ENCODE data around the gene KHDC1L.
"Not testable (repeated sequence)": the region's sequence is repeated elsewhere in the genome, so short reads cannot be mapped to it uniquely, and the experiment has no call there.

Gene KHDC1L

GRCh38 chr6:73233048-73233447, 7.8 kb upstream of the KHDC1L start:
- Mint-ChIP-seq H3K9me3 (no peaks in the 10 kb centered on the region), H3K36me3 (no peaks in the 10 kb centered on the region), H3K27me3 (no peaks in the 10 kb centered on the region), H3K27ac (no peak overlapping the region), H3K4me1 (no peaks in the 10 kb centered on the region), H3K4me3 (no peak overlapping the region)

- no peaks in the 10 kb centered on the region for H3K9me3 Mint-ChIP-seq
- H3K27me3 Mint-ChIP-seq: no peaks in the 10 kb centered on the region
- no peak overlapping the region for H3K4me3 Mint-ChIP-seq
- H3K4me1 Mint-ChIP-seq: no peaks in the 10 kb centered on the region
- no peaks in the 10 kb centered on the region for H3K36me3 Mint-ChIP-seq
- no peak overlapping the region for H3K27ac Mint-ChIP-seq
Measured at GRCh38 chr6:73231986-73232391, 6.7 kb upstream of the KHDC1L start.

GRCh38 chr6:73227606-73228255, 2.4 kb upstream of the KHDC1L start:
- H3K27ac Mint-ChIP-seq: no peak overlapping the region
- no peaks in the 10 kb centered on the region for H3K27me3 Mint-ChIP-seq
- H3K4me3 Mint-ChIP-seq: no peak overlapping the region
- H3K36me3 Mint-ChIP-seq: no peaks in the 10 kb centered on the region
- no peaks in the 10 kb centered on the region for H3K9me3 Mint-ChIP-seq
- H3K4me1 Mint-ChIP-seq: no peaks in the 10 kb centered on the region

- H3K9me3 Mint-ChIP-seq: no peaks in the 10 kb centered on the region
- no peak overlapping the region for H3K27ac Mint-ChIP-seq
- H3K4me3 Mint-ChIP-seq: no peak overlapping the region
- no peaks in the 10 kb centered on the region for H3K27me3 Mint-ChIP-seq
- H3K36me3 Mint-ChIP-seq: no peaks in the 10 kb centered on the region
- no peaks in the 10 kb centered on the region for H3K4me1 Mint-ChIP-seq
Measured at GRCh38 chr6:73216859-73217258, 8.4 kb downstream of the KHDC1L start.

- H3K4me3 Mint-ChIP-seq: no peak overlapping the region
- H3K27me3 Mint-ChIP-seq: no peaks in the 10 kb centered on the region
- H3K4me1 Mint-ChIP-seq: no peaks in the 10 kb centered on the region
- H3K27ac Mint-ChIP-seq: no peak overlapping the region
- no peaks in the 10 kb centered on the region for H3K36me3 Mint-ChIP-seq
- no peaks in the 10 kb centered on the region for H3K9me3 Mint-ChIP-seq
Measured at GRCh38 chr6:73209117-73209516, 16.2 kb downstream of the KHDC1L start.

GRCh38 chr6:73207221-73207837, 18.0 kb downstream of the KHDC1L start:
- Mint-ChIP-seq H3K9me3 (no peaks in the 10 kb centered on the region), H3K4me3 (no peak overlapping the region), H3K36me3 (no peaks in the 10 kb centered on the region), H3K27me3 (no peaks in the 10 kb centered on the region), H3K4me1 (no peaks in the 10 kb centered on the region), H3K27ac (no peak overlapping the region)

GRCh38 chr6:73204252-73204651, 21.0 kb downstream of the KHDC1L start:
- no peaks in the 10 kb centered on the region for H3K4me1 Mint-ChIP-seq
- no peak overlapping the region for H3K4me3 Mint-ChIP-seq
- H3K27me3 Mint-ChIP-seq: no peaks in the 10 kb centered on the region
- no peaks in the 10 kb centered on the region for H3K36me3 Mint-ChIP-seq
- H3K9me3 Mint-ChIP-seq: no peaks in the 10 kb centered on the region
- H3K27ac Mint-ChIP-seq: no peak overlapping the region

- Mint-ChIP-seq H3K4me1 (no peaks in the 10 kb centered on the region), H3K27ac (no peak overlapping the region), H3K9me3 (no peaks in the 10 kb centered on the region), H3K27me3 (no peaks in the 10 kb centered on the region), H3K36me3 (no peaks in the 10 kb centered on the region), H3K4me3 (no peak overlapping the region)
Measured at GRCh38 chr6:73203098-73203497, 22.2 kb downstream of the KHDC1L start.

- Mint-ChIP-seq H3K27me3 (no peaks in the 10 kb centered on the region), H3K36me3 (no peaks in the 10 kb centered on the region), H3K27ac (no peak overlapping the region), H3K9me3 (no peaks in the 10 kb centered on the region), H3K4me3 (no peak overlapping the region), H3K4me1 (no peaks in the 10 kb centered on the region)
Measured at GRCh38 chr6:73200735-73201134, 24.6 kb downstream of the KHDC1L start.

GRCh38 chr6:73200247-73200646, 25.0 kb downstream of the KHDC1L start:
- Mint-ChIP-seq H3K4me1 (no peaks in the 10 kb centered on the region), H3K27me3 (no peaks in the 10 kb centered on the region), H3K27ac (no peak overlapping the region), H3K36me3 (peaks cover under 1% of the 10 kb centered on the region), H3K9me3 (no peaks in the 10 kb centered on the region), H3K4me3 (no peak overlapping the region)

- H3K36me3 Mint-ChIP-seq: peaks cover 9% of the 10 kb centered on the region
- H3K27me3 Mint-ChIP-seq: no peaks in the 10 kb centered on the region
- H3K9me3 Mint-ChIP-seq: no peaks in the 10 kb centered on the region
- H3K4me1 Mint-ChIP-seq: no peaks in the 10 kb centered on the region
- H3K27ac Mint-ChIP-seq: no peak overlapping the region
- H3K4me3 Mint-ChIP-seq: no peak overlapping the region
Measured at GRCh38 chr6:73194744-73195143, 30.6 kb downstream of the KHDC1L start.

GRCh38 chr6:73193302-73193701, 32.0 kb downstream of the KHDC1L start:
- H3K4me3 Mint-ChIP-seq, H3K4me1 Mint-ChIP-seq, H3K36me3 Mint-ChIP-seq, H3K27me3 Mint-ChIP-seq, H3K9me3 Mint-ChIP-seq, H3K27ac Mint-ChIP-seq: not testable (repeated sequence)

GRCh38 chr6:73182021-73182607, 43.2 kb downstream of the KHDC1L start:
- peaks cover 9% of the 10 kb centered on the region for H3K4me1 Mint-ChIP-seq
- no peak overlapping the region for H3K4me3 Mint-ChIP-seq
- no peaks in the 10 kb centered on the region for H3K9me3 Mint-ChIP-seq
- no peaks in the 10 kb centered on the region for H3K27me3 Mint-ChIP-seq
- H3K27ac Mint-ChIP-seq: no peak overlapping the region
- no peaks in the 10 kb centered on the region for H3K36me3 Mint-ChIP-seq

- Mint-ChIP-seq H3K4me3 (peak overlapping the region; percentile 2), H3K9me3 (no peaks in the 10 kb centered on the region)
Measured at GRCh38 chr6:73180763-73181619, 44.3 kb downstream of the KHDC1L start.

GRCh38 chr6:73180076-73180738, 45.1 kb downstream of the KHDC1L start:
- Mint-ChIP-seq H3K4me1 (peaks cover 9% of the 10 kb centered on the region), H3K36me3 (no peaks in the 10 kb centered on the region), H3K4me3 (no peak overlapping the region), H3K27ac (no peak overlapping the region), H3K27me3 (no peaks in the 10 kb centered on the region), H3K9me3 (no peaks in the 10 kb centered on the region)

More at GRCh38 chr6:73180763-73181619, 44.3 kb downstream of the KHDC1L start:
- Mint-ChIP-seq H3K27ac (no peak overlapping the region), H3K4me1 (peaks cover 9% of the 10 kb centered on the region), H3K36me3 (no peaks in the 10 kb centered on the region), H3K27me3 (no peaks in the 10 kb centered on the region)
